Gastrocnemius medialis (tissue), 4 donors: ENCODE data around the gene MACROD2. TPM values are rescaled to one million over a fixed set of nuclear protein-coding genes. Genes with fewer than 3 reads are reported as not detected.

Source experiments
- ATAC-seq, 2 donors: fragments of 150-250 bp; one replicate each; pipeline ENCODE4 v1.9.1; 2016
- DNase-seq, 2 donors: peaks; one replicate each; pipeline ENCODE4 v3.0.0-alpha.2; 2019
- H3K27ac ChIP-seq, 4 donors: fragments of 200-600 bp; sonication (generic); 1 replicate in 1 of 4; 2 replicates in 3 of 4; pipeline ENCODE4 v1.5.1; 2016 to 2018; ENCODE audit warnings: mild to moderate bottlenecking in 2 of 4, moderate library complexity in 1 of 4
- H3K27me3 ChIP-seq, 3 donors: fragments of 200-600 bp; sonication (generic) in 2 of 3; 1 replicate in 1 of 3; 2 replicates in 2 of 3; pipeline versions ENCODE4 v1.5.1 to v1.6.0; 2016 to 2019; ENCODE audit warnings: mild to moderate bottlenecking in 1 of 3, moderate library complexity in 1 of 3
- H3K36me3 ChIP-seq, 2 donors: fragments of 200-600 bp; sonication (generic) in 1 of 2; one replicate each; pipeline ENCODE4 v1.5.1; 2017 to 2018
- H3K4me1 ChIP-seq, 2 donors: fragments of 200-600 bp; sonication (generic) in 1 of 2; one replicate each; pipeline ENCODE4 v1.5.1; 2016 to 2017; ENCODE audit warnings: mild to moderate bottlenecking in 2 of 2
- H3K4me3 ChIP-seq, 4 donors: fragments of 200-600 bp; sonication (generic) in 3 of 4; 1 replicate in 1 of 4; 2 replicates in 3 of 4; pipeline ENCODE4 v1.5.1; 2016 to 2019; ENCODE audit warnings: mild to moderate bottlenecking in 2 of 4
- H3K9me3 ChIP-seq, 3 donors: fragments of 200-600 bp; sonication (generic) in 2 of 3; 1 replicate in 1 of 3; 2 replicates in 2 of 3; pipeline ENCODE4 v1.5.1; 2016 to 2019
- POLR2A ChIP-seq, 2 donors: fragments of 450-650 bp; IDR thresholded peaks; one replicate each; pipeline ENCODE4 v1.6.1; 2017; ENCODE audit warnings: antibody characterized with exemption in 2 of 2, mild to moderate bottlenecking in 2 of 2, moderate library complexity in 2 of 2
- in situ Hi-C, 4 donors: fragments of 200-750 bp; cut with MboI; loops; one replicate each; pipeline versions ENCODE4 v1.15.0 to v1.8.0; 2017; ENCODE audit warnings: low sequenced_read_pairs in 4 of 4
- intact Hi-C: fragments of 100-400 bp; cut with DNase I; formaldehyde crosslinking; loops from one replicate; pipeline ENCODE4 v1.15.1; 2023; ENCODE audit warnings: low total_unique reads
- total RNA-seq, 4 donors: library from RNA; depleted of rRNA; stranded (reverse); fragments of >200 nt; gene quantifications; one replicate each; pipeline versions ENCODE4 v1.1.0 to v1.2.3, GENCODE V29; 2016
- TF ChIP-seq, protein P1 (sequence below), 5 experiments: fragments of 450-650 bp in 3 of 5; fragments of 200-600 bp in 2 of 5; sonication (generic) in 2 of 5; IDR thresholded peaks in 4 of 5; conservative IDR thresholded peaks in 1 of 5; 1 replicate in 4 of 5; 2 replicates in 1 of 5; pipeline ENCODE4 v1.5.1; 2016 to 2019; ENCODE audit warnings: antibody characterized with exemption in 5 of 5, mild to moderate bottlenecking in 3 of 5, moderate library complexity in 3 of 5

MACROD2 gene
- total RNA-seq, 4 donors from 2014 or later = 1.8 to 10.2 (median 3.6) TPM

DNA sequence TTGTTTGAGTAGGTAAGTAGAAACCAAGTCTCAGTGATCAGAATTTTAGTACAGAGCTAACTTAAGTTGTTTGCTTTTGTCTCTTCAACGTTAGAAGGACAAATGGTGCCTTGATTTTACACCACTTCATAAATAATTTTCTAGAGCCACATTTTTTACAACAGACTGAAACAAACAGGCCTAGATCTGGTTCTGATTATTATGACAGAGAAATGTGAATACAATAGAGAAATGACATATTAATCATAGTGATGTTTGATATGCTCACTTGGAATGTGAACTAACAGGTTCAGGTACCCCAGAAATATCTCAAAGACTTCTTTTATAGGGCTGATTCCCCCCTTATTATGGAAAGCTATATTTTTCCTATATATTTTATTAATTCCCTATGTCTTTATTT is 1817.4 kb downstream of the MACROD2 start:
- H3K4me1 ChIP-seq = no peaks in the 10 kb centered on the region
- ATAC-seq (no peak), DNase-seq (no peak)
- in situ Hi-C loops (no loop called here), intact Hi-C loops (no loop called here)
- no peak overlapping the region for H3K4me3 ChIP-seq
- H3K9me3 ChIP-seq = no peaks in the 10 kb centered on the region
- no peaks in the 10 kb centered on the region for H3K36me3 ChIP-seq
- H3K27ac ChIP-seq = no peak overlapping the region
- H3K27me3 ChIP-seq = no peaks in the 10 kb centered on the region
- TF ChIP-seq, protein P1, sequence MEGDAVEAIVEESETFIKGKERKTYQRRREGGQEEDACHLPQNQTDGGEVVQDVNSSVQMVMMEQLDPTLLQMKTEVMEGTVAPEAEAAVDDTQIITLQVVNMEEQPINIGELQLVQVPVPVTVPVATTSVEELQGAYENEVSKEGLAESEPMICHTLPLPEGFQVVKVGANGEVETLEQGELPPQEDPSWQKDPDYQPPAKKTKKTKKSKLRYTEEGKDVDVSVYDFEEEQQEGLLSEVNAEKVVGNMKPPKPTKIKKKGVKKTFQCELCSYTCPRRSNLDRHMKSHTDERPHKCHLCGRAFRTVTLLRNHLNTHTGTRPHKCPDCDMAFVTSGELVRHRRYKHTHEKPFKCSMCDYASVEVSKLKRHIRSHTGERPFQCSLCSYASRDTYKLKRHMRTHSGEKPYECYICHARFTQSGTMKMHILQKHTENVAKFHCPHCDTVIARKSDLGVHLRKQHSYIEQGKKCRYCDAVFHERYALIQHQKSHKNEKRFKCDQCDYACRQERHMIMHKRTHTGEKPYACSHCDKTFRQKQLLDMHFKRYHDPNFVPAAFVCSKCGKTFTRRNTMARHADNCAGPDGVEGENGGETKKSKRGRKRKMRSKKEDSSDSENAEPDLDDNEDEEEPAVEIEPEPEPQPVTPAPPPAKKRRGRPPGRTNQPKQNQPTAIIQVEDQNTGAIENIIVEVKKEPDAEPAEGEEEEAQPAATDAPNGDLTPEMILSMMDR (IDR thresholded peaks at IDR 0.05 in 4 of 5, conservative IDR thresholded peaks at IDR 0.05 in 1 of 5) = no peak
- TF ChIP-seq POLR2A (IDR thresholded peaks at IDR 0.05) = no peak

DNA sequence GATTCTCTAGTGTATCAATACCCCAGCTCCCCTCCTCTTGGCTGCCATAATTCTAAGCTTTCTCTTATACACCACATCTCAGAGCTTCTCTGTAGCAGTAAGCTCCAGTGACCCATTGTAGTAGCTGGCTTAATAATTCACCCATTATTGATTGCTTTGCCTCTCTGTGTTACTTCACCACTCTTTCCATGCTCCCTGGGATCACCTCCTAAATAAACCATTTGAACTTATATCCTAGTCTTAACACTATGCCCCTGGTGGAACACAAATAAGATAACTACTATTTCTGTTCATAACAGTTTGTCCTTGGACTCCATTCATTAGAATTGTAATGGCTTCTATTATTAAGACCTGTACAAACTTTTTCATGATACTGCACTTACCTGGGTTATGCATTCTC is 1819.0 kb downstream of the MACROD2 start:
- H3K4me3 ChIP-seq = no peak overlapping the region
- ATAC-seq = no peak
- intact Hi-C loops = no loop called here
- in situ Hi-C loops = no loop called here
- H3K4me1 ChIP-seq = no peaks in the 10 kb centered on the region
- no peak overlapping the region for H3K27ac ChIP-seq
- no peaks in the 10 kb centered on the region for H3K27me3 ChIP-seq
- H3K36me3 ChIP-seq = no peaks in the 10 kb centered on the region
- H3K9me3 ChIP-seq = no peaks in the 10 kb centered on the region
- TF ChIP-seq POLR2A (IDR thresholded peaks at IDR 0.05) = no peak
- TF ChIP-seq, protein P1 (IDR thresholded peaks at IDR 0.05 in 4 of 5, conservative IDR thresholded peaks at IDR 0.05 in 1 of 5) = no peak
- no peak for DNase-seq

DNA sequence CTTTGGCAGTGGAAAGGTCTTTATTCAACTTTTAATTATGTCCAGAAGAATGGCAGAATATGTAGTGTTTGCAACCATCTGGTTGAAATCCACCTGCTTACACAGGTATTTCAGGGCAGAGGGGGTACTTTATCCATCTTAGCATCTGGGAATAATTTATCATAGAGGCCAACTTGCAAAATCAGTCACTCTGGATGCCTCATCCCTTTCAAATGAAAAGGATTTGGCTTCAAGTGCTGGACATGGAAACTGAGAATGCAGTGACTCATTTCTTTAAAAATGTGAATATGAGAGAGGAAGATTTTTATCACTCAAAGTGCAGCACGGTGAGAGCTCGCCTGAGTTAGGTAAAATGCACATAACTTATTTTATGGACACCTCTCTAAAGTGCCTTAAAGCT is 1819.6 kb downstream of the MACROD2 start:
- ATAC-seq = no peak
- intact Hi-C loops = no loop called here

DNA sequence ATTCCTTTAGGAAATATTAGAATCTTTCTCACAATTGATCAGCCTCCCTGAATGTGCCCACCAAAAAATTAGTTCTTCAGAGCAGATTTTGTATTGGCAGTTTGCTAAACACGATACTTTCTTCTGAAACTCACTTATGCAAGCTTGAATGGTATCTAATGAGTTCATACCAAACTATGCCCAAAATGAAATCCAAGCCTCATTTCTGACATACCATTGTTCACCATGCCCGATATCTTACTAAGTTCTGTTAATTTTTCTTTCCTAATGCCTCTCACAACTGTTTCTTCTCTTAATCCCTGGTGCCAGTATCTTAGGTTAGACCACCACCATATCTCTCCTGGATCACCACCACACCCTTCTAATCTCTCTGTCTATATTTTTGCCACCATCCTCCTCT is 1822.0 kb downstream of the MACROD2 start:
- TF ChIP-seq POLR2A (IDR thresholded peaks at IDR 0.05) = no peak
- TF ChIP-seq, protein P1 (IDR thresholded peaks at IDR 0.05 in 4 of 5, conservative IDR thresholded peaks at IDR 0.05 in 1 of 5) = no peak
- Histone ChIP-seq H3K9me3 (no peaks in the 10 kb centered on the region), H3K36me3 (no peaks in the 10 kb centered on the region), H3K27ac (no peak overlapping the region), H3K4me3 (no peak overlapping the region), H3K27me3 (no peaks in the 10 kb centered on the region), H3K4me1 (no peaks in the 10 kb centered on the region)
- intact Hi-C loops = no loop called here
- ATAC-seq = no peak
- in situ Hi-C loops = no loop called here
- no peak for DNase-seq

More for the DNA sequence above, 1819.6 kb downstream of the MACROD2 start:
- no peak overlapping the region for H3K4me3 ChIP-seq
- no peaks in the 10 kb centered on the region for H3K4me1 ChIP-seq
- in situ Hi-C loops = no loop called here
- TF ChIP-seq, protein P1 (IDR thresholded peaks at IDR 0.05 in 4 of 5, conservative IDR thresholded peaks at IDR 0.05 in 1 of 5) = no peak
- TF ChIP-seq POLR2A (IDR thresholded peaks at IDR 0.05) = no peak
- no peaks in the 10 kb centered on the region for H3K27me3 ChIP-seq
- no peak for DNase-seq
- no peaks in the 10 kb centered on the region for H3K9me3 ChIP-seq
- no peaks in the 10 kb centered on the region for H3K36me3 ChIP-seq
- no peak overlapping the region for H3K27ac ChIP-seq

DNA sequence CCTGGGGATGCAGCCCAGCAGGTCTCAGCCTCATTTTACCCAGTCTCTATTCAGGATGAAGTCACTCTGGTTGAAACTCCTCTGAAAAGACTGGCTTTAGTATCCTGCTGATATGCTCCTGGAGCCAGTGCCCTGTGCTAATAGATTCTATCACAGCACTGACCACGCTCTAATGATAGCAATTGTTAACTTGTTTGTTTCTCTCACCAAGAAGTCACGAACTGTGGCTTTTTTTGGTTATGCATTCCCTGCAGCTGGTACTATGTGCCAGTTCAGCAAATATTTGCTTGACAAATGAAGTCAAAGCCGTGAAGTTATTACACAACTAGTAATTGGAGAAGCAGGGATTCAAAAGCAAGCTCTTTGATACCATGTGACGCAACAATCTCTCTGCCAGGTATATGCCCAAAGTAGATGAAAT is 1823.3 kb downstream of the MACROD2 start:
- no peaks in the 10 kb centered on the region for H3K4me1 ChIP-seq
- ATAC-seq (no peak), DNase-seq (no peak)
- in situ Hi-C loops (no loop called here), intact Hi-C loops (no loop called here)
- TF ChIP-seq, protein P1 (IDR thresholded peaks at IDR 0.05 in 4 of 5, conservative IDR thresholded peaks at IDR 0.05 in 1 of 5) = no peak
- no peak for TF ChIP-seq POLR2A (IDR thresholded peaks at IDR 0.05)
- H3K36me3 ChIP-seq = no peaks in the 10 kb centered on the region
- H3K27ac ChIP-seq = no peak overlapping the region
- H3K9me3 ChIP-seq = no peaks in the 10 kb centered on the region
- H3K4me3 ChIP-seq = no peak overlapping the region
- no peaks in the 10 kb centered on the region for H3K27me3 ChIP-seq
